NOMO-1 (cell line): Measurements from ENCODE around the gene ABHD5.
A peak's percentile ranks its signal among the peaks of the same experiment; 100 is the strongest.

Experiments
- DNase-seq, 2 experiments: peaks; one replicate each; lab custom pipeline; 2025; ENCODE audit not compliant: unreplicated experiment in 2 of 2; lab: John Stamatoyannopoulos, UW

ABHD5 gene

DNA sequence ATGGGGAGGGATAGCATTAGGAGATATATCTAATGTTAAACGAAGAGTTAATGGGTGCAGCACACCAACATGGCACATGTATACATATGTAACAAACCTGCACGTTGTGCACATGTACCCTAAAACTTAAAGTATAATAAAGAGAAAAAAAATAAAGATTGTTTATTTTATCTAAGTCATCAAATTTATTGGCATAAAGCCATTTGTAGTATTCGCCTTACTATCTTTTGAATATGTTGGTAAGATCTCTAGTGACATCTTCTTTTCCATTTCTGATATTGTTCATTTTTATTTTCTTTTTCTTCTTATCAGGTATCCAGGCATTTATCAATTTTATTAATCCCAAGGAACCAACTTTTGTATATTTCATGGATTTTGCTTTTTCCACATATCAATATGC is 5.8 kb upstream of the ABHD5 start:
- DNase-seq: no peak

DNA sequence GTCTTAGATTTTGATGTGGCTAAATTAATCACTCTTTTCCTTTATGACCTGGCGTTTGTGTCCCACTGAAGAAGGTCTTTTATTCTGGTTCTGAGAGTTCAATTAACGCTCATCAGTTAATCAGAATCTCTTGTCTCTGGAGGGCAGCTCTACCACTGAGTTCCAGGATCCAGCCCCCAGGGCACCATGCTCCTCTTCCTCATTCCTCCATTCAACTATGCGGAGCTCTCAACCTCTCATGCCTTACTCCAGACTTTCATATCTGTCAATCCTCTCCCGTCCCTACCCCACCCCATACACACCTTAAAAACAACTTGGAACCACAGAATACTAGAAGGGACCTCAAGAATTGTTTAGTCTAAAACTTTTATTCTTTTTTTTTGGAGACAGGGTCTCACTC is 4.8 kb upstream of the ABHD5 start:
- no peak for DNase-seq

DNA sequence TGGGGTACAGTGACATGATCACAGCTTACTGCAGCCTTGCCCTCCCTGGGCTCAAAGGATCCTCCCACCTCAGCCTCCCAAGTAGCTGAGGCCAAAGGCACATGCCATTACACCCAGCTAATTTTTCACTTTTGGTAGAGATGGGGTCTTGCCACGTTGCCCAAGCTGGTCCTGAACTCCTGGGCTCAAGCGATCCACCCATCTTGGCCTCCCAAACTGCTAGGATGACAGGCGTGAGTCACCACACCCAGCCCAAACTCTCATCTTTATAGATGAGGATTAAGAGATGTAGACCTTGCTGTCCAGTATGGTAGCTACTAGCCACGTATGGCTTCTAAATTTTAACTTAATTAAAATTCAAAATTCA is 4.4 kb upstream of the ABHD5 start:
- DNase-seq: no peak

DNA sequence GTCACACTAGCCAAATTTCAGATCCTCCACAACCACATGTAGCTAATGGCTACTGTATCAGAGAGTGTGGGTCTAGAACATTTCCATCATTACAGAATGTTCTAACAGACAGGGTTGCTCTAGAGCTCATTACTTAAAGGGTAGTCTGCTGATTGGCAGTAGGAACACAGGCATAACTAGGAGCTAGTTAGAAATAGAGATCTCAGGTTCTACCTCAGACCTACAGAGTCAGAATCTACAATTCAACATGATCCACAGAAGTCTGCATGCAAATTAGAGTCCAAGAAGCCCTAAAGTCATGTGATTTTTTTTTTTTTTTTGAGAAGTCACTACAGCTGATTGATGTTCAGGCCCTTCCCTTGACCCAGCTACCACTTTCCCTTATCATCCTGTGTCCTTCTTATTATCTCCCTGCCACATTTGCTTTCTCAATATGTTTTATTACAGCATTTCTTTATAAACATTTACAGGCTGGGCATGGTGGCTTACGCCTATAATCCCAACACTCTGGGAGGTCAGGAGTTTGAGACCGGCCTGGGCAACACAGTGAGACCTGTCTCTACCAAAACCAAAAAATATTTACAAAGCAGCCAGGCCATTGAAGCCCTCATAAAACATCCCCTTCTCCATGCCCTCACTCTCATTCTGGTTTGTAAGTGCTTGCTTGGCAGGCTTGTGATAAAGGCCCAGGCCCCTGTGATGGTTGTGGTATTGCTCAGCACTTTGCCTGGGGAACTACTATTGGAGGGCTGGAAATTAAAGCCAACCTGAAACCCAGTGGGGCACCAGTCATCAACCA is 3.8 kb upstream of the ABHD5 start:
- DNase-seq: no peak

DNA sequence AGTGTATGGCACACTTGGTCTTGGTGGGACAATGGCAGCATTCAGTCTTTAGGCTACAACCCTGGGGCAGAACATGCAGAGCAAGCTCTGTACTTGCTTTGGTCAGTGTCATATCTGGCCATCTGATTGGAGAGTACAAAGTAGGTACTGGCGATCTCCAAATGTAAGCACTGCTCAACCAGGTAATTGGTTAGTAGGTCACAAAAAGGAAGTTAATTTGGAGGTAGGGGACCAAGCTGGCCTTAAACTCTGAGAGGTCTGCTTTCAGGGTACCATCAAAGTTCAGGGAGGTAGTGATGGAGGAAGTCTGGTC is 3.3 kb upstream of the ABHD5 start:
- no peak for DNase-seq

DNA sequence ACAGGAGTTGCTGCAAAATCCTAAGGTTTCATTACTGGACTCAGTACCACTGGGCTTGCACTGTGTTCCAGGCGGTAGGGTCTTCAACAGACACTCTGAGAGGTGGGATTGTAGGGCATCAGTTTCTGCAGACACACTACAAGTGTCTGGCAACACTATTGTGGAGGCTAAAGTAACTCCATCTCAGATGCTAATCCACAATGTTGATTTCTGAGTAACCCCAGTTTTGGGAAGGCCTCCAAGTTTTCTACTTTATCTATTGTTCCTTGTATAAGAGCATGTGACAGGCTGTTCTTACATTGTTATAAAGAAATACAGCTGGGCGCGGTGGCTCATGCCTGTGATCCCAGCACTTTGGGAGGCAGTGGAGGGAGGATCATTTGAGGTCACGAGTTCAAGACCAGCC is 2.5 kb upstream of the ABHD5 start:
- no peak for DNase-seq

DNA sequence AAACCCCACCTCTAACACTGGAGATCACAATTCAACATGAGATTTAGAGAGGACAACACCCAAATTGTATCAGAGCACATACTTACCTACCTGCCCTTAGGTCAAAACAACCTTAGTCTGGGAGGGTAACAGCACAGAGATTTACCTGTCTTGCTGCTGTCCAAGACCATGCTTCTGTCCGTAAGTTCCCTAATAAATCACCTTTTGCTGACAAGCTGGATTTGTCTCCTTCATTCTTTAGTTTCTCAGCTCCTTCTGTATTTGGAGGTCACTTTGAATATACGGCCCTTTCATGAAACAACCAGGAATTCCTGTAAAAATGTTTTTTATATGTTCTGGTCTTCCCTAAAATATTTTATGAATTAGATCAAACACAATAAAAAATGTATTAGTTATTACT is 1.6 kb upstream of the ABHD5 start:
- no peak for DNase-seq

DNA sequence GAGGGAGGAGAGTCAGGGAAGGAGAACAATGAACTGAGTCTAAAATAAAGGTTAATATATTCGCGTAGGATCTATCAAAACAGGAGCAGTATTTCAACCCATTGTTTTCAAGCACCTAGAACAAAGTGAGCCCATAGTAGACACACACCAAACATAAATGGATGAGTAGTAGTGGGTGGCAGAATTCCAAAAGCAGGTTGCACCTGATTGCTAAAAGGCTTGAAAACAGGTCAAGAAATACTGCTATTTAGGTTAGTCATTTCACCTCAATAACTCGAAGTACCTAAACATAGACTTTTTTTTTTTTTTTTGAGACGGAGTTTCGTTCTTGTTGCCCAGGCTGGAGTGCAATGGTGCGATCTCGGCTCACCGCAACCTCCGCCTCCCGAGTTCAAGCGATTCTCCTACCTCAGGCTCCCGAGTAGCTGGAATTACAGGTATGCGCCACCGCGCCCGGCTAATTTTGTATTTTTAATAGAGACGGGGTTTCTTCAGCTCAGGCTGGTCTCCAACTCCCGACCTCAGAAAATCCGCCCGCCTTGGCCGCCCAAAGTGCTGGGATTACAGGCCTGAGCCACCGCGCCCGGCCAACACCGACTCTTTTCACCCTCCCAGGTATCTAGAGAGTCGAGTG is 855 bp upstream of the ABHD5 start:
- no peak for DNase-seq

DNA sequence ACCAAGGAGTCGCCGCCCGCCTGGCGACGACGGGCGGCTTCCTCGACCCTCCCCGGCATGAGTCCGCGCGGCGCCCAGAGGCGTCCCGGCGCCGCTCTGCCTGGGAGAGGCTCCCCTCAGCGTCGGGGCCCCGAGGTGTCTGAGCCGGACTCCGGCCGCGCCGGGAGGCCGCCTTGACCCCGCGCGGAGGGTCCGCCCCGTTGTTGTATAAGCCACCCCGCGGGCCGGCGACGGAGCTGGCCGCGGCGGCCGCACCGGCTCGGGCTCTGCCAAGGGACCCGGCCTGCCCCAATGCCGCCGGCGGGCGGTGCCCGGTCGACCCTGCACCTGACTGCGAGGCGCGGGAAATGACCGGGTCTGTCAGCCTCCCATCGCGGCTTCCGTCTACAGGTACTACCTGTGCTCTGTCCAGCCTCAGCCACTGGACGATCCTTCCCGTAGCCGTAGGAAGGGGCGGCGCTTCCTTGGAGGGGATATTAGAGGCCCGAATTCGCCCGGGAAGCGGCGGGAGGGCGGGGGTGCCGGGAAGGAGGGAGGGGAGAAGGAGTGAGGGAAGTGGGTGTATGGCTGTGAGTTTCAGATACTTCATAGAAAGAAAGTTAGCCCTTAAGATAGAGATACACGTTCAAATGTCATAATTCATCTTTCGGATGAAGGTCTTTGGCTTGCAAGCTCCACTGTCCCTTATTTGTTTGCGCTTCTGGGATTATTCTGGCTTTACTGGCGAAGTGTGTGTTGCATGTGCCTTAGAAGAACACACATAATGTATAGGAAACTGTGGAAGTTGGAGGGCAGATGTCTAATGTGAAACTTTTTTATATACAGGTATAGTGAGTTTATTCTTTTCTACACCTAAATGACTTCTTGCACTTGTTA is 620 bp downstream of the ABHD5 start:
- DNase-seq: peak in 1 of 2 experiments; percentile 20

DNA sequence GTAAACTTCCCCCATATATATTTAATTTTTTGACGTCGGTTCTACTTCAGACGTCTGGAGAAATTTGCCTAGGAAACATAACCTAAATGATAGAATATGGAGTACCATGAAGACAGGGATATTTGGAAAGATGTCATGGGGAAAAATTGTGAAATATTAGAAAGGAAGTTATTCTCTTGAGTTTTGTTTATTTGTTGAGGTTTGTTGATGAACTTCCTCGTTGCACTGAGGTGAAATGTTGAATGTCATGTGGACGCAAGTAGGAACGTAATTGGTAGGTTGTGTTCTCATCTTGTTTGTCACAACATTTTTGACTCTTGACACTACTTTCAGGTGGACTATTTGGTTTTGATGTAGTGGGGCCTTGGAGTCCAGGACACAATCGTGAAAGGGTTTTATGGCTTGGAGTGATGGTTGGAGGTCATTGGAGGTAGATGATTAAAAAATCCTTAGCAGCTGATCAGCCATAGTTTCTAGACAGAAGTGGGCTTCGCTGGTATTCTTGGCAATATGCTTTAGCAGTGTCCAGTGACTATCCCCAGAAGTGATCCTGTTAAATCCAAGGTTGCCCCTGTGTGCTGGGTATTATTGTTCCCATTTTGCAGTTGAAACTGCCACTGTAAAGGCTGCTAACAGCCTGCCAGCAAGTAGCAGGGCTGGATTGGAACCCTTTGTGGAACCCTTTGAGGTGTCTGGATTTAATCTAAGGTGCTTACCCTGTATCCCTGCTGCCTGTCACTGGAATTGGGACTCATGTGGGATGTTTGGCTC is 1.5 kb downstream of the ABHD5 start:
- peak in 1 of 2 experiments; percentile 20 for DNase-seq

DNA sequence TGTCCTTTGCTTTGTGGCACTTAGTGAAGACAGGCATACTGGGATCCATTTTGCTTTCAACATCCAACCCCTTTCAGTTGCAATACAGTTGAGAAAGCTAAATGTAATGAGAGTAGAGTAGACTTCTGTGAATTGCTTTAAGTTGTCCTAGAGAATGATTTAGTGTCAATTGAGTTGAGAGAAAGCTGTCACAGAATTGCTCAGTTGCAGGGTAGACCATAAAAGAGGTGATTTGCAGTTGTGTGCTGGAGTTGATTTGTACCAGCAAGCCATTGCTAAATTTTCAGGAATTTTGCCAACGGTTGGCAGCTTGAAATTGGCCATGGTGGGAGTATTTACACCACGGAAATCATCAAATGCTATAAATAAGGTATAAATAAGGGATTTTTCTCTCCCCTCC is 2.2 kb downstream of the ABHD5 start:
- DNase-seq: no peak

DNA sequence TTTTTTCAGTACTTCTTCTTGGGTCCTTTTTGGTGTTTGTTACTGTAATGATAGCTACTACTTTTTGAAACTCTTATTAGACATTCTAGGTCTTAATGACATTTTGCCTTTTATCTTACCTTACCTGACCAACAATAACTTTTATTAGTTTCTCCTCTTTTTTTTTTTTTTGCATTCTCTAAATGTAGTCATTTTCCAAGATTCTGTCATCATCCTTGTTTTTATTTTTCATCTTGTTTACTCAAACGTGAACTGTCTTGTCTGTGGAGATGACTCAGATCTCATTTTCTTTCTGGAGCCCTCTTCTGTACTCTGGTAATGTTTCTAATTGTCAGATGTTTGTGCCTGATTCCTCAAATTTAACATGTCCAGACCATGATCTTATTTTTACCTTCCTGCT is 2.9 kb downstream of the ABHD5 start:
- DNase-seq: no peak

DNA sequence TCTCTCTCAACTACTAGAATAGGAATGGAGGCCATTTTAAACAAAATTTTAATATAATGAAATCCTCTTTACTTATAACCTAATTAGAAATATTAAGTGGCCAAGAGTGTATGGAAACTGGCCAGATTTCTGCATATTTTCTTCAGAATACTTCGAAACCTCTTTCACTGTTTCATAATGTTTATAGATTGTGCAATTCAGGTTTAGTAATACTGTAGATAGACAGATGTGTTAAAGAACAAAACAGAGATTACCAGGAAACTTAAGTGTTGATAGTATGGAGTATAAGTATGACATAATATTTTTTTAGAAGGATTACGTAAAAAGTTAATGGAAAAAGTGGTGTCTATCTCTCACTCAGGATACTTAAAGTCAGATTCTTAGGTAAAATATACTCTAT is 4.7 kb downstream of the ABHD5 start:
- DNase-seq: peak in 1 of 2 experiments; percentile 76

DNA sequence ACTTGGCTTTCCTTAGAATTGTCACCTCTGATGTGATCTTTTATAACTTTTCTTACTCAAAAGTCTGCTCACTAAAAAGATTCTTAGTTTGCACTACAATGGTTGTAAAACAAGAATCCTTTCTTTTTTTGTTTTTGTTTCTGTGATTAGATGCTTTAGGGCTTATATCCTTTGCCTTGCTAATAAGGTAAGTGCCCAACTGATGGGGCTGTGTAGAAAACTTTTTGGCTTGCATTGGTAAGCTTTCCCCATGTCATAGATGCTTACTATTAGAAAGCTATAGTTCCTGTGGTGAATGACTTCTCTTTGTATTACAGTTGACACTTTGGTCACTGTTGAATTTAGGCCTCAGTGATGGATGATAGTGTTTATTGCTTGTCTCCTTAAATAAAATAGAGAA is 5.1 kb downstream of the ABHD5 start:
- peak in 1 of 2 experiments; percentile 61 for DNase-seq

DNA sequence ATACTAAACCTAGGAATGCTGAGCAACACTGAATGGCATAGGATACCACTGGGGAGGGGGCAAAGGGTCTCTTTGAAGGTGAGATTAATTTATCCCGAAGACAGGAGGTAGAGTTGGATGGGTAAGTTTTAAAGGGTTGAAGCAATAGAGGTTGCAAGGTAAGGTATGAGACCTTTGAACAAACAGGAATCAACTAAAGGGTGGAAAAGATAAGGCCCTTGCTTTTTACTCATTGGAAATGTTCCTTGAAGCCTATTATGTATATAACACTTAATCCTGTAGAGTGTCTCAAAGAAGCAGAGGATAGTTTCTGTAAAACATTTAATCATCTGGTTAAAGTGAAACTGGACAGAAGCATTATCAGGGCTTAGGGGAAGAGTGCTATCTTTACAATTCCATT is 5.7 kb downstream of the ABHD5 start:
- DNase-seq: no peak

DNA sequence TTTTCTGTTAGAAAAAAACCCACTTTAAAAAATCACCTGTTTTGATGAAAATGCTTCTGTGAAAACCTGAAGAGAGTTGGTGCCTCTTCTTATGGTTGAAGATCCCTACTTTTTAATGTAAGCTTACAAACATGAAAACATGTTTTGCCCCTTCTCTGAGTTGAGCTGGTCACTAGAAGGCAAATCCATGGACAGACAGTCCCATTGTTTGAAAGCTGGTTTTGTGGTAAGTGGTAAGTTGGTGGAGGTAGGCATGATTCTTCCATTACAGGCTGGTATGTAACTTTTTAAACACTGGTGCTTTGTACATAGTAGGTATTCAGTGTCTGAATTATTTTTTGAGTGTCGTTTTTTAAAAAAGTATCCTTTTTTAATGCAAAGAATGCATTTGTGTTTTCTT is 6.1 kb downstream of the ABHD5 start:
- no peak for DNase-seq

DNA sequence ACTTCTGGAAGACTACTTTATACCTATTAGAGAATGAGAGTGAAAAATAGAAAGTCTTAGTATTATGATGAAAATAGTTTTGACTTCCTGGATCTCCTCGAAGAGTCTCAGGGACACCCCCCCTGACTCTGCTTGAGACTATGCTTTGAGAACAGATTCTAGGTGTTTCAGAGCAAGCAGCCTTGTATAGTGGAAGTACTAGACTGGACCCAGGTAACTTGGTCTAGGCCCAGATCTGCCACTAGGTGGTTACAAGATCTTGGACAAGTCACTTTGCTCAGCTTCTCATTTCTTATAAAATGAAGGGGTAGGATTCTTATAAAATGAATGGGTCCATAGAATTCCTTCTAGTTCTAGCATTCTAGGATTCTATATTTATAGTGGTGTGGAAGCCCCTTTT is 9.1 kb downstream of the ABHD5 start:
- DNase-seq: peak in 1 of 2 experiments; percentile 5

DNA sequence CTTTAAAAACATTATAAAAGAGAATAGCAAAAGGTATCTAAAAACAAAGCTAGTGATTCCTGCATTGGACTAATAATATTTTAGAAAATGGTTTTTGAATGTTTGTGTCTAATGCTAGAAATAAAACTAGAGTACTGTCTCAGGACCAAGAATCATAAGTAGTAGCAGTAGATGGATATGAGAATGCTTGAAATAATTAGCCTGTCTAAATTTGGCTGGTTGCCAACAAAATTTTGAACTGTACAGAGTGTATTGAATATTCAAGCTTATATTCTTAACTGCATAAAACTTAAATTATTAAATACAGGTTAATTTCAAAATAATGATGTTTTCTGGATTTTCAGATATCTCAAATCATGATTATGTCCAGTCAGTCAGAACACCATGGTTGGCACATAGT is 14.0 kb downstream of the ABHD5 start:
- DNase-seq: no peak

DNA sequence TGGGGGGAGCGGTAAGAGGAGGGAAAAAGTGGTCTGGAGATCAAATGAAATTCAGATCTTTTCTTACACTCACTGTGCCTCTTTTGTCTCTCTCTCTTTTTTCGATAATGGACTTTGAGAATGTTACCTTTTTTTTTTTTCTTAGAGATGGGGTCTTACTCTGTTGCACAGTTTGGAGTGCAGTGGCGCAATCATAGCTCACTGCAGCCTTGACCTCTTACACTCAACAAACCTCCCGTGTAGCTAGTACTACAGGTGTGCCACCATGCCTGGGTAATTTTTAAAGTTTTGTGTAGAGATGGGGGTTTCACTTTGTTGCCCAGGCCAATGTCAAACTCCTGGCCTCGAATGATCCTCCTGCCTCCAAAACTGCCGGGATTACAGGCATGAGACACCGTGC is 15.6 kb downstream of the ABHD5 start:
- no peak for DNase-seq

DNA sequence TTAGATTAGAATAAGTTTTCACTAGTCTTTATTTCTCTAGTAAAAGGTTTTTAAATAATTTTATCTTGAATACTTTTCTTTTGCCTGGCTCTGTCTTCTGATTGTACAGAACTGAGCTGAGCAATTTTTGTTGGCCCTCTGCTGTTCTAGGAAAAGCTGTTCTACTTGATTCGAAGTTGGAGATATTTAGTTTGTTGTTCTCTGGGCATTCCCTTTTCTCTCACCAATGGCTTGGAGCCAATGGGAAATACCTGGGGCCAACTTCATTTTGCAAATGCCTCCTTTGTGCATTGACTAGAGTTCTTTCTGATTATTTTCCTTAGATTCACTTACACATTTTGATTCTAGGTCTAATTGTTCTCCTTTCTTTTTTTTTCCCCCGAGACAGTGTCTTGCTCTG is 16.5 kb downstream of the ABHD5 start:
- no peak for DNase-seq

DNA sequence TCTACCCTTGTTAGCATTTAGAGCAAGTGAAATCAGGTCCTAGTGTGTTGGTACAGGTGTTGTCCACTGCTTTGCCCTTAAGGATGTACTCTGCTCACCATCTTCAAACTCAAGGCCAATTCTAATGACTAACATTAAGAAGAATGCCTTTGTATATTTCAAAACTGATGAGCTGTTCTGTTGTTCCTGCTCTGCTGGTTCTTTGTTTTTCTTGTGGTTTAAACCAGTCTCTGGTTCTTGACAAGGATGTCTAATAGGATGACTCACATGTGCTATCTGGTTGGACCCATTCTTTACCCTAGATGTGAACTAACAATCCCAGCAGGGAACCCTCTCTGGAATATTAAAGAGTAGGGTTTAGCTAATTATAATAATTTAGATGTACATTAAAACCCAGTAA is 17.3 kb downstream of the ABHD5 start:
- DNase-seq: no peak
